SK-N-SH (cell line): ENCODE results near the gene NF2. TPM values are rescaled to one million over a fixed set of nuclear protein-coding genes. Genes with fewer than 3 reads are reported as not detected.

Experiments used
- CTCF ChIA-PET: fragments of 300-600, 350-600 bp; formaldehyde crosslinking; extraction: SDS; loops from one replicate; lab custom pipeline; 2021; lab: Yijun Ruan, JAX
- POLR2A ChIA-PET: fragments of 350-600 bp; sonication (Branson Sonifier 250); formaldehyde crosslinking; extraction: SDS; loops from one replicate; lab custom pipeline; 2020; ENCODE audit warnings: antibody characterized with exemption, inconsistent platforms; lab: Yijun Ruan, JAX
- DNase-seq: peaks from one replicate; pipeline ENCODE4 v3.0.0; 2012
- H2AFZ ChIP-seq: fragments of 200-600 bp; sonication (generic); 2 replicates; pipeline ENCODE4 v1.8.1; 2016; ENCODE audit warnings: antibody characterized with exemption, mild to moderate bottlenecking, low read depth
- H3F3A ChIP-seq: fragments of 200-600 bp; sonication (generic); replicated peaks from 2 replicates; pipeline ENCODE3; 2016; ENCODE audit warnings: antibody characterized with exemption, mild to moderate bottlenecking; ENCODE audit not compliant: insufficient read depth
- H3K27ac ChIP-seq, 2 experiments: fragments of 200-500 bp in 1 of 2; fragments of 200-600 bp in 1 of 2; sonication (Bioruptor generic) in 1 of 2; sonication (generic), shearing (Covaris generic) in 1 of 2; 2 replicates each; pipeline versions ENCODE4 v1.5.1 to v1.6.1; 2014 to 2016; ENCODE audit warnings: low read depth in 2 of 2, inconsistent platforms in 1 of 2, low read length in 1 of 2, mild to moderate bottlenecking in 1 of 2, mixed read lengths in 1 of 2
- H3K27me3 ChIP-seq: fragments of 200-600 bp; sonication (generic), shearing (Covaris generic); 2 replicates; pipeline ENCODE4 v1.6.1; 2016; ENCODE audit warnings: mixed run types; ENCODE audit not compliant: insufficient read depth
- H3K36me3 ChIP-seq, 2 experiments: fragments of 200-500 bp in 1 of 2; fragments of 200-600 bp in 1 of 2; sonication (Bioruptor generic) in 1 of 2; sonication (generic) in 1 of 2; replicated peaks in 1 of 2; 2 replicates each; pipeline versions ENCODE3 to v1.5.1; 2014 to 2016; ENCODE audit warnings: low read length in 1 of 2, mild to moderate bottlenecking in 1 of 2; ENCODE audit not compliant: insufficient read depth in 2 of 2, control insufficient read depth in 1 of 2
- H3K4me1 ChIP-seq, 2 experiments: fragments of 200-500 bp in 1 of 2; fragments of 200-600 bp in 1 of 2; sonication (Bioruptor generic) in 1 of 2; sonication (generic), shearing (Covaris generic) in 1 of 2; 2 replicates each; pipeline versions ENCODE4 v1.5.1 to v1.6.1; 2014 to 2016; ENCODE audit warnings: low read depth in 1 of 2, low read length in 1 of 2, mixed run types in 1 of 2; ENCODE audit not compliant: insufficient read depth in 2 of 2, control insufficient read depth in 1 of 2
- H3K4me2 ChIP-seq: fragments of 200-600 bp; sonication (generic), shearing (Covaris generic); 2 replicates; pipeline ENCODE4 v1.6.1; 2017; ENCODE audit warnings: mixed run types
- H3K4me3 ChIP-seq, 2 experiments: fragments of 200-500 bp in 1 of 2; fragments of 200-600 bp in 1 of 2; sonication (Bioruptor generic) in 1 of 2; sonication (generic), shearing (Covaris generic) in 1 of 2; 2 replicates each; pipeline versions ENCODE4 v1.5.1 to v1.8.1; 2014 to 2016; ENCODE audit warnings: low read depth in 2 of 2, inconsistent platforms in 1 of 2, low read length in 1 of 2, mild to moderate bottlenecking in 1 of 2, mixed read lengths in 1 of 2, moderate library complexity in 1 of 2
- H3K79me2 ChIP-seq: fragments of 200-600 bp; sonication (generic); 2 replicates; pipeline ENCODE4 v1.8.1; 2017; ENCODE audit warnings: mild to moderate bottlenecking; ENCODE audit not compliant: insufficient read depth
- H3K9ac ChIP-seq: fragments of 200-600 bp; sonication (generic); 2 replicates; pipeline ENCODE4 v1.6.1; 2017; ENCODE audit warnings: mixed run types
- H3K9me2 ChIP-seq: fragments of 200-600 bp; sonication (generic); 2 replicates; pipeline ENCODE4 v1.6.1; 2017; ENCODE audit warnings: mixed run types
- H3K9me3 ChIP-seq: fragments of 200-600 bp; sonication (generic); 2 replicates; pipeline ENCODE4 v1.6.1; 2017; ENCODE audit warnings: mixed run types, mild to moderate bottlenecking, moderate library complexity
- H4K20me1 ChIP-seq: fragments of 200-600 bp; sonication (generic); 2 replicates; pipeline ENCODE4 v1.6.1; 2017; ENCODE audit warnings: mild to moderate bottlenecking, mixed run types; ENCODE audit not compliant: insufficient read depth
- CHD2 ChIP-seq: fragments of 150-350 bp; IDR thresholded peaks from 2 replicates; pipeline ENCODE4 v1.6.1; 2018; ENCODE audit warnings: low read length; ENCODE audit not compliant: partially characterized antibody
- EP300 ChIP-seq, 2 experiments: IDR thresholded peaks; 2 replicates each; pipeline versions ENCODE4 v1.4.0 to v1.6.1; 2012; ENCODE audit warnings: borderline replicate concordance in 1 of 2, low read depth in 1 of 2, low read length in 1 of 2
- FOXJ3 ChIP-seq: sonication (generic); formaldehyde crosslinking; IDR thresholded peaks from 2 replicates; pipeline ENCODE4 v1.5.1; 2020; ENCODE audit warnings: mild to moderate bottlenecking, missing genetic modification reagents
- GABPA ChIP-seq: IDR thresholded peaks from 2 replicates; pipeline ENCODE4 v1.4.0; 2012; ENCODE audit warnings: low read depth, mild to moderate bottlenecking
- MXI1 ChIP-seq: IDR thresholded peaks from 2 replicates; pipeline ENCODE4 v1.6.1; 2012; ENCODE audit warnings: mild to moderate bottlenecking, low read depth, low read length, improper control_type of control experiment
- RAD21 ChIP-seq: IDR thresholded peaks from 2 replicates; pipeline ENCODE4 v1.6.1; 2012; ENCODE audit warnings: mild to moderate bottlenecking, low read length
- RCOR1 ChIP-seq: fragments of 150-350 bp; IDR thresholded peaks from 2 replicates; pipeline ENCODE4 v1.6.1; 2017; ENCODE audit warnings: antibody characterized with exemption, low read length
- TAF1 ChIP-seq: IDR thresholded peaks from 2 replicates; pipeline ENCODE4 v1.6.1; 2012; ENCODE audit warnings: low read depth, mild to moderate bottlenecking, low read length, moderate library complexity, borderline replicate concordance
- TEAD4 ChIP-seq: IDR thresholded peaks from 2 replicates; pipeline ENCODE4 v1.4.0; 2012; ENCODE audit warnings: mild to moderate bottlenecking, borderline replicate concordance; ENCODE audit not compliant: insufficient read depth
- WGBS: methylation state at CpG from one replicate; pipeline ENCODE4 v1.1.6; 2017; ENCODE audit warnings: low lambda C conversion rate; 5-methylcytosine and 5-hydroxymethylcytosine counted together
- polyA plus RNA-seq, 3 experiments: library from polyadenylated mRNA; depleted of rRNA; stranded (reverse); fragments of >200 nt; gene quantifications; 2 replicates each; pipeline ENCODE4 v1.2.3, GENCODE V29; 2012

NF2 gene
- polyA plus RNA-seq, 1 of the 3 experiments (the other 2 are of a cell fraction): 44.1 TPM

GRCh38 chr22:29695129-29695926 is 91.9 kb downstream of the NF2 start:
- 88% methylated on average over 26 of the region's 33 CpGs for WGBS
- H2AFZ ChIP-seq: no peak overlapping the region
- peak; percentile 86 for DNase-seq

GRCh38 chr22:29697853-29698598 is 94.6 kb downstream of the NF2 start:
- Histone ChIP-seq H3F3A (no peaks in the 10 kb centered on the region), H2AFZ (no peak overlapping the region), H3K27me3 (no peaks in the 10 kb centered on the region), H3K9ac (no peak overlapping the region), H3K9me2 (no peaks in the 10 kb centered on the region), H3K4me2 (no peak overlapping the region), H3K9me3 (no peaks in the 10 kb centered on the region), H3K4me1 (peaks cover 12 to 80% of the 10 kb centered on the region in 2 experiments; a peak in 2 of 4 replicates), H3K79me2 (no peaks in the 10 kb centered on the region), H3K27ac (peak overlapping the region in 1 of 2 experiments; percentile 65; a peak in 2 of 4 replicates), H3K4me3 (no peak overlapping the region)
- DNase-seq: peak; percentile 72
- ChIA-PET CTCF (interaction anchor here (0.6 to 1.9 kb wide), 5 partner anchors 8 to 307 kb away, joined by 3 to 6 read pairs (median 4); no protein-coding TSS in a partner anchor), POLR2A (interaction anchor here (0.6 to 1.2 kb wide), 3 partner anchors 15 to 140 kb away, joined by 3 to 5 read pairs (median 3); partner anchors contain the start of gene ASCC2)
- WGBS: 72% methylated on average over 14 of the region's 16 CpGs
- TF ChIP-seq MXI1: peak; percentile 15; the same call in 1 of the 2 replicates
- peak in 1 of 2 experiments; percentile 39; a peak in 1 of 4 replicates for TF ChIP-seq EP300 (IDR thresholded peaks at IDR 0.05; ENCODE audit: borderline replicate concordance in 1 of 2, low read depth in 1 of 2, low read length in 1 of 2)
- no peak for TF ChIP-seq TEAD4
- TF ChIP-seq, all 33 proteins: peak for 2
- H3K36me3 ChIP-seq: peaks cover 3 to 16% of the 10 kb centered on the region in 2 experiments
- H4K20me1 ChIP-seq: no peaks in the 10 kb centered on the region

More at GRCh38 chr22:29695129-29695926, 91.9 kb downstream of the NF2 start:
- no peaks in the 10 kb centered on the region for H3K79me2 ChIP-seq
- no peaks in the 10 kb centered on the region for H3K9me2 ChIP-seq
- no peaks in the 10 kb centered on the region for H3K9me3 ChIP-seq
- peak overlapping the region in 1 of 2 experiments; percentile 77; a peak in 2 of 4 replicates for H3K27ac ChIP-seq
- TF ChIP-seq RCOR1: peak; percentile 58
- TF ChIP-seq GABPA: no peak
- 0 out of 2 replicates have a peak, but pooled peaks have one; percentile 53 for TF ChIP-seq FOXJ3 (CRISPR knock-in tag)
- TF ChIP-seq EP300 (IDR thresholded peaks at IDR 0.05; ENCODE audit: borderline replicate concordance in 1 of 2, low read depth in 1 of 2, low read length in 1 of 2): peak in 1 of 2 experiments; percentile 74; a peak in 2 of 4 replicates
- peak; percentile 75; the same call in 1 of the 2 replicates for TF ChIP-seq MXI1
- peak; percentile 23 for TF ChIP-seq CHD2
- TF ChIP-seq RAD21: peak; percentile 23; the same call in 1 of the 2 replicates
- TF ChIP-seq TAF1: no peak
- no peak overlapping the region for H3K4me3 ChIP-seq
- H3F3A ChIP-seq: no peaks in the 10 kb centered on the region
- H3K27me3 ChIP-seq: no peaks in the 10 kb centered on the region
- H3K36me3 ChIP-seq: peaks cover 10 to 22% of the 10 kb centered on the region in 2 experiments
- H3K4me2 ChIP-seq: no peak overlapping the region
- H3K4me1 ChIP-seq: peaks cover 10 to 75% of the 10 kb centered on the region in 2 experiments
- no peak overlapping the region for H3K9ac ChIP-seq
- ChIA-PET POLR2A (interaction anchor here (0.6 to 1.3 kb wide), 5 partner anchors 9 to 77 kb away, joined by 3 to 5 read pairs (median 3); partner anchors contain the start of genes UQCR10 and ZMAT5), CTCF (interaction anchor here (1.1 to 5.9 kb wide), 9 partner anchors 9 to 394 kb away, joined by 3 to 52 read pairs (median 5); no protein-coding TSS in a partner anchor)
- H4K20me1 ChIP-seq: peaks cover under 1% of the 10 kb centered on the region
